Left cardiac atrium (tissue), 4 donors: ENCODE results near the gene TMEM161B. TPM values are rescaled to one million over a fixed set of nuclear protein-coding genes. Genes with fewer than 3 reads are reported as not detected.
"Not testable (repeated sequence)": the region's sequence is repeated elsewhere in the genome, so short reads cannot be mapped to it uniquely, and the experiment has no call there.

Experiments
- ATAC-seq, 2 donors: fragments of 200-7000 bp; cut with Tn5 transposase; one replicate each; pipeline ENCODE4 v1.9.1; 2020; ENCODE audit warnings: mild to moderate bottlenecking in 2 of 2, moderate library complexity in 2 of 2
- DNase-seq: peaks from one replicate; pipeline ENCODE4 v3.0.0-alpha.2; 2020
- intact Hi-C, 2 donors: fragments of 100-400 bp; cut with DNase I; formaldehyde crosslinking; loops; one replicate each; pipeline versions ENCODE4 v1.14.1 to v1.15.1; 2022 to 2023
- total RNA-seq, 2 donors: library from RNA; stranded (reverse); fragmentation: NEBNext Ultra II Directional; extraction: Animal tissue kit (Norgen Biotek cat#: 25700); gene quantifications; one replicate each; pipeline ENCODE4 v1.2.1, GENCODE V29; 2021
- donor health status: DM: no; HTN: yes; CAD: no.
- donor health status: DM: no; HTN: yes; CAD: no; lungs with severe emphysema.
- donor health status: DM: yes; HTN: yes; CAD: no.
- donor health status: Dilated cardiomyopathy.

TMEM161B gene
- total RNA-seq, 2 donors from 2014 or later: 10.1 to 12.6 TPM

DNA sequence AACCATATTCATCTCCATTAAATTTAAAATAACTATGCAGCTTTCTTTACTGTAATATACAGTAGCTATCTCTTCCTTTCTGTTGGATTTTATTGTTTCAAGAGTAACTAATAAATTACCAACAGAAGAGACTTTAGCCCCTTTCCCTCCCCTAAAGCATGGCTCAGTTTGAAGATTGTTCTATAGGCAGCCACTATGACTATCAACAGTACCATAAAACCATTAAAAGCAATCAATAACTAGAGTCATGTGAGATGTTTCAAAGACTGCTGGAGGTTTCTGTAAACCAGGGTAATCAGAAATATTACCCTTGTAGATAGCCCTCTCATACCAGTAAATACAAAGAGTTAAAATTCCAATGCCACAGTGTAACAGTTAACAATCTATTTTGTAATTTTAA lies 73.0 kb downstream of the TMEM161B start:
- intact Hi-C loops: no loop called here
- DNase-seq (no peak), ATAC-seq (no peak)

- DNase-seq (no peak), ATAC-seq (no peak)
- intact Hi-C loops: no loop called here
Observed at GRCh38 chr5:88193896-88194295, 74.7 kb downstream of the TMEM161B start.

DNA sequence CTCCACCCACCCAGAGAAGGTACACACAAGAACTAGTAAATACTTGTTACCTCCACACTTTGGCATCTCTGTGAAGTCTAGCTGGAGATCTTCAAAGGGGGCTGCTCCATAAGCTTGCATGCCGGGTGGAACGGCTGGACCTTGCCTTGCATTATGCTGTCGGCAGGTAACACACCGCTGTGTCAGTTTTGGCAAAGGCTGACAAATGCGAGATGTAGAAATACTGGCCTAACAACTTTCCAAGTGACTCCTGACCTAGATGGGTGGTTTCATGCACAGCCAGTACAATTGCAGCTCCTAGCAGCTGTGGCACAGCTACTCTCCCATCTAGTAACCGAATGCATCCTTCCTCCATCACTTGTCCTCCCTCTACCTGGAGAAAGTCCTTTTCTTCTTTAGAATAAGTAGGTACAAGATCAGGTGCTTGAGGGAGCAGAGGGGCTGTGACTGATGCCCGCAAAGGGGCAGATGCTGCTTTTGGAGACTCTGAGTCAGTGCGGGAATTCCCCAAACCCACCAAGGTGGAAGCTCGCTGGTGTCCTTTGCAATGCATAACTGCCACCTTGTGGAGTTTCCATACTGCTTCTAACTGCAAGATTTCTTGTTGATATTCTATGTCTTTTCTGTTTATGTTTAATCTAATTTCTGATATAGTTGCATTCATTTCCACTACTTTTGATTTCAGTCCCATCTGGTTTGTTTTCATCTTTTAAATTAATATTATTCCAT lies 78.4 kb downstream of the TMEM161B start:
- intact Hi-C loops: no loop called here
- DNase-seq: no peak
- ATAC-seq: no peak

DNA sequence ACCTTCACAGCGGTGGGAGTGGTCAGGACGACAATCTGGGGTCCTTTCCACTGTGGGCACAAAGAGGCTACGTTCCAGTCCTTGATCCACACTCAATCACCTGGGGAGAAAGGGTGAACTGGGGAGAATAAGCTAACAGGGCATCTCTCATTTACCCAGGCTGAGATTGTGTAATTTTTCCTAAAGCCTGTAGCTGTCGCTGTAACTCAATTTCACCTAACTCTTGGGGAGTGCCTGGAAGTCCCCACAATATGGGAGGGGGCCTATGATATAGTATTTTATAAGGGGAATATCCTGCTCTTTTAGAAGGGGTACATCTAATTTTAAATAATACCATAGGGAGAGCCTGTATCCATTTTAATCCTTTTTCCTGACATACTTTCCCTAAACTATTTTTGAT lies 79.2 kb downstream of the TMEM161B start:
- intact Hi-C loops, ATAC-seq, DNase-seq: not testable (repeated sequence)

DNA sequence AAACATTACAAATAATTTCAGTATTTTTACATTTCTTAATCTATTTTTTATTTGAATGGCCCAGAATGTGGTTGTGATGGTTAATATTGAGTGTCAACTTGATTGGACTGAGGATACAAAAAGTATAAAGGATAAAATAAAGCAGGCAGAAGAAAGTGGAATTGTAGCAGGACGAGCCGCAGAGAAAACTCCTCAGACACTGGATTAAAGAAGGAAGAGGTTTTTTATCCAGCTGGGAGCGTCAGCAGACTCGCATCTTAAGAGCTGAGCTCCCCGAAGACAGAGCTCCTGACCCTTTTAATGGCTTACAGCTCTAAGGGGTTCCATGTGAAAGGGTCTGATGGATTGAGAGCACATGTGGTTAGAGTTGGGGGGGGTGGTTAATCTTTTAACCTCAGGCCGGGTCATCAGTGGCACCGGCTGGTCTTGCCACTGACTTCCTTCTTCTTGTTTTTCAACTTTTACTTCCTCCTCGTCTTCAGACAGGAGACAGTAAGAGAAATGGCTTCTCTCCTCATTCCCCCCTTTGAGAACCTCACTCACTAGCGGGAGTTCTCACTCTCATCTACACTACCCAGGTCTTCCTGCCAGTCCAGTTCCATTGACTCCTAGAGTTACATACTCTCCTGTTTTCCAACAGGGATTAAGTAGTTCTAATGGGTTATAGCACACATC lies 80.0 kb downstream of the TMEM161B start:
- intact Hi-C loops: no loop called here
- DNase-seq: no peak
- no peak for ATAC-seq

GRCh38 chr5:88183255-88183654 lies 85.4 kb downstream of the TMEM161B start:
- DNase-seq (no peak), ATAC-seq (no peak)
- intact Hi-C loops: no loop called here

DNA sequence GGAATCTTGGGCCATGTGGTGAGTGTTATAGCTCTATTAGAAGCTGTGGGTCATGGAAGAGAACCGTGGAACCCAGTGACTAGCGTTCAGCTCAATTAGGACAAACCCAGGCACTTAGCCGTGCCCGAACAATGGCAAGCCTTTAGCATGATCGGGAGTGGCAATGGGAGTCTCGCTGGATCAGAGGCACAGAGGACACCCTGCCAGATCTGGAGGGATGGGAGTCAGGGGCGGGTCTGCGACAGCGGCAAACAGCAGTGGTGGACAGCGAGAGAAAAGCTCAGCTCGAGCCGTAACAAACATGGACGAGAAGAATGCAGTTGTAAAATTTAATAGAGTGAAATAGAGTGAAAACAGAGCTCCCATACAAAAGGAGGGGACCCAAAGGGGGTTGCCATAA lies 91.2 kb downstream of the TMEM161B start:
- ATAC-seq, DNase-seq, intact Hi-C loops: not testable (repeated sequence)

DNA sequence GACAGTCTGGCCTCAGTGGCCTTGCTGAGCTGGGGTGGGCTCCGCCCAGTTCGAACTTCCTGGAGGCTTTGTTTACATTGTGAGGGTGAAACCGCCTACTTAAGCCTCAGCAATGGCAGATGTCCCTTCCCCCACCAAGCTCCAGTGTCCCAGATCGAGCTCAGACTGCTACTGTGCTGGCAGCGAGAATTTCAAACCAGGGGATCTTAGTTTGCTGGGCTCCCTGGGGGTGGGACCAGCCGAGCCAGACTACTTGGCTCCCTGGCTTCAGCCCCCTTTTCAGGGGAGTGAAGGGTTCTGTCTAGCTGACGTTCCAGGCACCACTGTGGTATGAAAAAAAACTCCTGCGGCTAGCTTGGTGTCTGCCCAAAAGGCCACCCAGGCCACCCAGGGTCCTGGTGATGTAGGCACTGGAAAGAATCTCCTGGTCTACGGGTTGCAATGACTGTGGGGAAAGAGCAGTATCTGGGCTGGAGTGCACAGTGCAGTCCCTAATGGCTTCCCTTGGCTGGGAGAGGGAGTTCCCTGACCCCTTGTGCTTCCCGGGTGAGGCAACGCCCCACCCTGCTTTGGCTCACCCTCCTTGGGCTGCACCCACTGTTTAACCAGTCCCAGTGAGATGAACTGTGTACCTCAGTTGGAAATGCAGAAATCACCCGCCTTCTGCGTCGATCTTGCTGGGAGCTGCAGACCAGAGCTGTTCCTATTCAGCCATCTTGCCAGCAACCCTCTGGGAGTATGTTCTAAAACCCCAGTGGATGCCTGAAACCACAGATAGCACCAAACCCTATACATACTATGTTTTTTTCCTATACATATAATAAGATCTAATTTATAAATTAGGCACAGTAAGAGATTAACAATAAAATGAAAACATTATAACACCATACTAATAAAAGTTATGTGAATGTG lies 95.5 kb downstream of the TMEM161B start:
- no peak for ATAC-seq
- intact Hi-C loops: no loop called here
- DNase-seq: no peak

GRCh38 chr5:88159591-88159990 lies 109.1 kb downstream of the TMEM161B start:
- ATAC-seq: no peak
- DNase-seq: no peak
- intact Hi-C loops: no loop called here

DNA sequence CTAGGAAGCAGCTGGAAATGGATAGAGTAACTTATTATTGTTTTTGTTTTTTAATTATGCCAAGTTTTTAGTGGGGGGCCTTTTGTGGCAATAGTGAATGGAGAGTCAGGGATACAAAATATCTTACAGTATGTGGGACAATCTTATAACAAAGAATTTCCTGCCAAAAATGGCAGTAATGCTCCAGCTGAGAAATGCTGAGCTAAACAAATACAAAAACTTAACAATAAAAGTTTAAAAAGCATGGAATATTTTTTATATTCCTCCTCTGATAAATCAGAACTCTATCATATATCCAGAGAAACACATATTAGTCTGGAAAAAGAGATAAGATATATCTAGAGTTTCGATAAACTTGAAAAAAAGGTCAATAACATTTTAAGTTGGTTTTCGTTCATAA lies 110.6 kb downstream of the TMEM161B start:
- ATAC-seq (no peak), DNase-seq (no peak)
- intact Hi-C loops: no loop called here

- no peak for DNase-seq
- intact Hi-C loops: no loop called here
- ATAC-seq: no peak
Observed at GRCh38 chr5:88154891-88155290, 113.8 kb downstream of the TMEM161B start.

DNA sequence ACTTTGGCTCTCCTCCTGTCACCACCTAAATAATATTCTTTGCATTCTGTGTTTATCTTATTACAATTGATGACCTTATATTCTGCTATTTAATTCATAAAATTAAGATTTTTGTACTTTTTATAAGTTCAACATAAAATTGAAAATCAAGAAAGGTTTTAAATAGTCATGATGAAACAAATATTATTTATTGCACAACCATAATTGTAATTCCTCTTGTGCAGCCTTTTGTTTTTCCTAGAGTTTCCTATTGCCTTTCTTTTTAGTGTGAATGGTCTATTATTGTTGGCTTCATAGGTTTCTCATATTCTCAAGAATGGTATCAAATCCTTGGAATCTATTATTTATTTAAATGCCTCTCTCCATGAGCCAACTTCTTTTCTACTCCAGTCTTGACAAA lies 117.9 kb downstream of the TMEM161B start:
- intact Hi-C loops: no loop called here
- DNase-seq (no peak), ATAC-seq (no peak)

GRCh38 chr5:88145611-88146467 lies 122.8 kb downstream of the TMEM161B start:
- intact Hi-C loops: loop anchor here in 1 of 2 donors (10.0 kb wide), 1 partner anchor 529 kb away; no protein-coding TSS in a partner anchor
- DNase-seq (no peak), ATAC-seq (no peak)

DNA sequence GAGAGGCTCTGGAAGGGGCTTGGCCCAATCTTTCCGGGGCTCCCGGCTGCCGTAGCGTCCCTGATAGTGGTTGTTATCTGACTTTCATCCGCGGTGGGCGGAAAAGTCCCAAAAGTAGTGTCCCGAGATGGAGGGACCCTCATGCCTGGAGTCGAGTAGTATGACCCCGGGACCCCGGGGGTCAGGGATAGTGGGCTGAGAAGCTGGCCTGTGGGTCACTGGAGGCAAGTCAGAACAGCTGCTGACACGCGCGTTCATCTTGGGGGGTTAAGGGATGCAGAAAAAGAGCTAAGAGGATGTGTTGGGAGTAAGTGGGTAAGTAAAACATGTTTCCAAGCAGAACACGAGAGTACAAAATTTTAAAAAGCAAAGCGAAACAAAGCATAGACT lies 123.4 kb downstream of the TMEM161B start:
- intact Hi-C loops: loop anchor here in 1 of 2 donors (10.0 kb wide), 1 partner anchor 530 kb away; no protein-coding TSS in a partner anchor
- DNase-seq: no peak
- ATAC-seq: no peak
